K562 (cell line): Measurements from ENCODE around the gene ARHGEF17. TPM values are rescaled to one million over a fixed set of nuclear protein-coding genes. Genes with fewer than 3 reads are reported as not detected.

Experiments used
- ATAC-seq: fragments of 200-7000 bp; cut with Tn5 transposase; 3 replicates; pipeline ENCODE4 v1.9.1; 2020; ENCODE audit warnings: moderate library complexity
- BruUV-seq: library from RNA; stranded (reverse); fragments of 400-500 nt; replicated peaks from 2 replicates; lab custom pipeline; 2021; lab: Mats Ljungman, UMichigan
- CTCF ChIA-PET: fragments of 300-600 bp; formaldehyde crosslinking; extraction: SDS; loops from one replicate; lab custom pipeline; 2021; ENCODE audit warnings: low intra/inter-chr PET ratio; lab: Yijun Ruan, JAX
- POLR2A ChIA-PET: fragments of 300-600, 350-650 bp; sonication (Branson Sonifier 250); formaldehyde crosslinking; extraction: SDS; loops from one replicate; lab custom pipeline; 2021; ENCODE audit warnings: antibody characterized with exemption, inconsistent platforms; lab: Yijun Ruan, JAX
- DNase-seq, 4 experiments: peaks; one replicate each; pipeline versions ENCODE4 v3.0.0 to v3.0.0-alpha.2; 2011 to 2018; ENCODE audit warnings: low spot score in 3 of 4, mixed read lengths in 3 of 4; ENCODE audit errors: extremely low read depth in 1 of 4
- FAIRE-seq: peaks from 2 replicates; lab custom pipeline; 2011; peaks lifted over from hg19 to GRCh38; lab: Jason Lieb, UNC
- H2AFZ ChIP-seq: 2 replicates; pipeline ENCODE4 v1.6.0; 2011; ENCODE audit warnings: low read depth, low read length, control low read depth, inconsistent platforms
- H3K27ac ChIP-seq: fragments of 200-600 bp; 3 replicates; pipeline ENCODE4 v1.8.0; 2011; ENCODE audit warnings: low read depth, mild to moderate bottlenecking, control low read depth, inconsistent platforms, low read length, moderate library complexity, mixed read lengths; ENCODE audit errors: extremely low read depth
- H3K27me3 ChIP-seq, 2 experiments: fragments of 300-600 bp in 1 of 2; 2 replicates in 1 of 2; 3 replicates in 1 of 2; pipeline versions ENCODE4 v1.6.0 to v1.8.0; 2011; ENCODE audit warnings: inconsistent platforms in 2 of 2, low read length in 2 of 2, mild to moderate bottlenecking in 1 of 2, mixed read lengths in 1 of 2, moderate library complexity in 1 of 2; ENCODE audit not compliant: control insufficient read depth in 2 of 2, insufficient read depth in 2 of 2
- H3K36me3 ChIP-seq: fragments of 300-600 bp; 3 replicates; pipeline ENCODE4 v1.8.0; 2011; ENCODE audit warnings: mild to moderate bottlenecking, low read length, inconsistent platforms; ENCODE audit not compliant: control insufficient read depth, insufficient read depth
- H3K4me1 ChIP-seq, 2 experiments: fragments of 200-600 bp in 1 of 2; replicated peaks in 1 of 2; 2 replicates in 1 of 2; 3 replicates in 1 of 2; pipeline versions ENCODE4 v1.5.1 to v1.8.0; 2011; ENCODE audit warnings: inconsistent platforms in 2 of 2, low read length in 2 of 2, mild to moderate bottlenecking in 1 of 2, mixed read lengths in 1 of 2, moderate library complexity in 1 of 2; ENCODE audit not compliant: control insufficient read depth in 2 of 2, insufficient read depth in 2 of 2
- H3K4me2 ChIP-seq: 2 replicates; pipeline ENCODE4 v1.6.1; 2011; ENCODE audit warnings: low read length, control low read depth, inconsistent platforms, mixed read lengths; ENCODE audit not compliant: insufficient read depth
- H3K4me3 ChIP-seq: fragments of 200-600 bp; sonication (generic), shearing (Covaris generic); 2 replicates; pipeline ENCODE4 v1.5.1; 2016; ENCODE audit warnings: control low read depth, inconsistent platforms
- H3K79me2 ChIP-seq: fragments of 200-600 bp; 3 replicates; pipeline ENCODE4 v1.8.0; 2011; ENCODE audit warnings: low read length, inconsistent platforms; ENCODE audit not compliant: control insufficient read depth, insufficient read depth
- H3K9ac ChIP-seq, 2 experiments: 2 replicates each; pipeline versions ENCODE4 v1.6.0 to v1.6.1; 2011; ENCODE audit warnings: low read depth in 2 of 2, low read length in 2 of 2, control low read depth in 1 of 2, inconsistent platforms in 1 of 2, mild to moderate bottlenecking in 1 of 2, mixed read lengths in 1 of 2; ENCODE audit not compliant: insufficient read depth in 1 of 2
- H3K9me1 ChIP-seq: one replicate; pipeline ENCODE4 v1.6.0; 2011; ENCODE audit warnings: inconsistent platforms, mild to moderate bottlenecking, low read length, moderate library complexity; ENCODE audit not compliant: control insufficient read depth, insufficient read depth
- H3K9me3 ChIP-seq: replicated peaks from 2 replicates; pipeline ENCODE4 v1.5.1; 2011; ENCODE audit warnings: low read depth, low read length, inconsistent platforms; ENCODE audit not compliant: control insufficient read depth, insufficient read depth
- H4K20me1 ChIP-seq: replicated peaks from 2 replicates; pipeline ENCODE4 v1.6.1; 2011; ENCODE audit warnings: low read length, inconsistent platforms, mixed read lengths; ENCODE audit not compliant: control insufficient read depth, insufficient read depth
- EHMT2 ChIP-seq: fragments of 450-650 bp; IDR thresholded peaks from 2 replicates; pipeline ENCODE4 v1.6.1; 2018; ENCODE audit warnings: antibody characterized with exemption
- ELK1 ChIP-seq: sonication (generic); formaldehyde crosslinking; IDR thresholded peaks from 2 replicates; pipeline ENCODE4 v1.8.1; 2022; ENCODE audit warnings: missing genetic modification reagents
- FOXA1 ChIP-seq: fragments of 450-650 bp; IDR thresholded peaks from 2 replicates; pipeline ENCODE4 v1.6.1; 2016; ENCODE audit warnings: mild to moderate bottlenecking, borderline replicate concordance
- FOXJ3 ChIP-seq: sonication (generic); formaldehyde crosslinking; IDR thresholded peaks from 2 replicates; pipeline ENCODE4 v1.4.0; 2020; ENCODE audit warnings: mild to moderate bottlenecking, missing genetic modification reagents
- REST ChIP-seq, 2 experiments: fragments of 450-650 bp; formaldehyde crosslinking in 1 of 2; IDR thresholded peaks; 2 replicates each; pipeline versions ENCODE4 v1.4.0 to v1.6.1; 2014 to 2020; ENCODE audit warnings: mild to moderate bottlenecking in 2 of 2, borderline replicate concordance in 1 of 2, low read depth in 1 of 2
- RNF219 ChIP-seq: fragments of 250-450 bp; sonication (Bioruptor Pico); IDR thresholded peaks from 2 replicates; pipeline ENCODE4 v1.5.0; 2022; ENCODE audit warnings: mild to moderate bottlenecking
- TBP ChIP-seq: optimal IDR thresholded peaks from 2 replicates; pipeline ENCODE3; 2011; ENCODE audit warnings: low read depth, low read length, improper control_type of control experiment
- ZNF277 ChIP-seq: fragments of 250-450 bp; sonication (Bioruptor Pico); IDR thresholded peaks from 2 replicates; pipeline ENCODE4 v1.8.0; 2022; ENCODE audit warnings: inconsistent platforms, mild to moderate bottlenecking, moderate library complexity, borderline replicate concordance
- ZNF76 ChIP-seq: fragments of 250-450 bp; sonication (Bioruptor Pico); IDR thresholded peaks from 2 replicates; pipeline ENCODE4 v1.4.0; 2020; ENCODE audit warnings: mild to moderate bottlenecking, moderate library complexity, borderline replicate concordance
- WGBS: fragments of 100-300 bp; shearing (Covaris generic); methylation state at CpG from one replicate; pipeline ENCODE4 v1.1.6; 2016; ENCODE audit warnings: low coverage, mixed read lengths; ENCODE audit not compliant: insufficient coverage; ENCODE audit errors: missing lambda C conversion rate; 5-methylcytosine and 5-hydroxymethylcytosine counted together
- in situ Hi-C: fragments of 300-500 bp; cut with MboI; formaldehyde crosslinking; loops from 4 replicates; pipeline ENCODE4 v1.15.0; 2018; ENCODE audit warnings: inconsistent platforms, mixed read lengths
- intact Hi-C: fragments of 100-400 bp; cut with micrococcal nuclease; formaldehyde crosslinking; loops from 2 replicates; pipeline ENCODE4 v1.14.2; 2022
- polyA plus RNA-seq, 8 experiments: library from polyadenylated mRNA; depleted of rRNA in 4 of 8; stranded (reverse) in 5 of 8; unstranded in 3 of 8; fragments of >200 nt; fragmentation: Nextera tagmentation in 2 of 8; fragmentation: Illumina TruSeq in 1 of 8; extraction: Ambion mirVana in 2 of 8; extraction: Trizol in 1 of 8; gene quantifications; 2 replicates each; pipeline versions ENCODE4 v1.2.1 to v1.2.3, GENCODE V29; 2011 to 2014; ENCODE audit warnings: inconsistent platforms in 1 of 8, missing spikeins in 1 of 8
- total RNA-seq, 7 experiments: library from RNA; depleted of rRNA in 6 of 7; stranded (reverse); fragments of >200 nt in 6 of 7; fragmentation: Illumina TruSeq in 2 of 7; extraction: Trizol in 2 of 7; gene quantifications; 2 replicates each; pipeline versions ENCODE4 v1.2.1 to v1.2.3, GENCODE V29; 2011 to 2021; ENCODE audit warnings: low replicate concordance in 1 of 7

ARHGEF17 gene
- total and polyA plus RNA-seq, 9 of the 15 experiments (the other 6 are each of a cell fraction or from before 2014, with no cell fraction given): 0.04 to 0.68 (median 0.10) TPM; not detected in 2

GRCh38 chr11:73290536-73290935, 17.5 kb upstream of the ARHGEF17 start:
- Histone ChIP-seq H2AFZ (no peak overlapping the region), H3K27ac (no peak overlapping the region), H4K20me1 (peaks cover 6% of the 10 kb centered on the region; the same call in 1 of the 2 replicates), H3K9me1 (peaks cover 5% of the 10 kb centered on the region), H3K9me3 (no peaks in the 10 kb centered on the region), H3K79me2 (no peaks in the 10 kb centered on the region), H3K36me3 (no peaks in the 10 kb centered on the region), H3K9ac (no peak overlapping the region), H3K4me3 (no peak overlapping the region), H3K27me3 (peaks cover 0 to 4% of the 10 kb centered on the region in 2 experiments; a peak in 1 of 5 replicates), H3K4me1 (peaks cover 19 to 20% of the 10 kb centered on the region in 2 experiments; a peak in 4 of 5 replicates), H3K4me2 (no peak overlapping the region)
- FAIRE-seq: no peak
- in situ Hi-C loops: loop anchor here (5.0 kb wide), 2 partner anchors 47 to 103 kb away; no protein-coding TSS in a partner anchor
- DNase-seq: no peak
- ChIA-PET CTCF (interaction anchor here (2.0 to 2.4 kb wide), 2 partner anchors 459 to 606 kb away, joined by 8 to 9 read pairs; no protein-coding TSS in a partner anchor), POLR2A (interaction anchor here (1.0 kb wide), 1 partner anchor 112 kb away, joined by 3 read pairs; no protein-coding TSS in a partner anchor)
- no peak for ATAC-seq
- intact Hi-C loops: no loop called here
- WGBS: 10% methylated on average over 4 of the region's 4 CpGs
- no TSS peak for BruUV-seq
- TF ChIP-seq FOXJ3 (CRISPR knock-in tag) (no peak), REST (IDR thresholded peaks at IDR 0.05; ENCODE audit: borderline replicate concordance) (no peak), REST (CRISPR knock-in tag; IDR thresholded peaks at IDR 0.05; ENCODE audit: low read depth) (no peak), RNF219 (CRISPR knock-in tag) (no peak), ZNF76 (no peak), TBP (no peak), FOXA1 (no peak), EHMT2 (no peak), ZNF277 (no peak), ELK1 (no peak)
